ENCODE results near the gene AGBL4.
"Not testable (repeated sequence)": the region's sequence is repeated elsewhere in the genome, so short reads cannot be mapped to it uniquely, and the experiment has no call there.

Gene AGBL4

DNA sequence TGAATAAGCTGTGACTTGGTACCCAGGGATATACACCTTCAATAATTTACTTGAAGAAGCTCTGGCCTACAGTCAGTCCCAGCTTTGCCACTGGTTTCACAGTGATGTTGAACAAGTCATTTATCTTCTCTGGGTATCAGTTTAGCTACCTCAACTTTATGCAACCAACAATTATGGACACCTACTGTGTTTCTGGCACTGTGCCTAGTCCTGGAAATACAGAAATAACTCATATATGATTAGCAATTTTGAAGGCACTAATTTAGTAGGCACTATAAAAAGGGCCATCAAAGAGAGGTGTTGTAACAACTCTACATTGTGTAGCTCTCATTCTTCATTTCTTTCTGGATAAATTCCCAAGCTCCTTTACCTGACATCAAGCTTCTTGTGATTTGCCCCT, 1463.2 kb downstream of the AGBL4 start:
- no peak for DNase-seq

DNA sequence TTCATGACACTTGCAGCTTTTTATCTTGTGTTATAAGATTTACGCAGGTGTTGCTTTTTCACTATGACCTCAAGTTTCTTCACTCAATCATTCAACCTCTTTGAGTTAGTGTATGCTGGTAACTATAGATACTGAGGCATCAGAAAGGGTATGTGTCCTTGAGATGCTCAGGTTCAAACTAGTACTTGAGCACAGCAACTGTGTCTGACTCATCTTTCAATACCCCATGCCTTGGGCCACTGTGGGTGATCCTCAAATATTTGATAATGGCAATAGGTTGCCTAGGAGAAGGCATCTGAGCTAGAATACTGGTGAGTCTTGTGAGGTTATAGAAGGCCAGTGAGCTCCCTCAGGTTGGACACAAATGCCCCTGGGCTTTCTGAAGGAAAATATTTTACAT, 1463.6 kb downstream of the AGBL4 start:
- DNase-seq, result no peak

DNA sequence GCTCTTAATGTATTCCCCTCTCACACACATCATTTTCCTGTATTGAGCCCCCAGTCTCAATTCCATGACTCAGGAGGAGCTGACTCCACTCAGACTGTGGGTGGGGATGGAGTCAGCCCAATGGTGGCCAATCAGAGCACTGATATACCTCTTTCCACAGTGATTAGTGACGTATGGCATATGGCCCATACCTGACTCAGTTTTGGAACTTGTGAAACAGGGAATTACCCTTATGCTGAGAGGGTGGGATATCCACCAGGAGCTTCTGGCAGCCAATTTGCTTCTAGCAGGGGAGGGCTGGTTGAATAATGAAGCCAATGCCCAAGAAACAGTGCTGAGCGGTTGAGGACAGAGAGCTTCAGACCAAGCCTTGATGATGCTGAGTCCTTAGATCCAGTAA, 1465.4 kb downstream of the AGBL4 start:
- no peak for DNase-seq

DNA sequence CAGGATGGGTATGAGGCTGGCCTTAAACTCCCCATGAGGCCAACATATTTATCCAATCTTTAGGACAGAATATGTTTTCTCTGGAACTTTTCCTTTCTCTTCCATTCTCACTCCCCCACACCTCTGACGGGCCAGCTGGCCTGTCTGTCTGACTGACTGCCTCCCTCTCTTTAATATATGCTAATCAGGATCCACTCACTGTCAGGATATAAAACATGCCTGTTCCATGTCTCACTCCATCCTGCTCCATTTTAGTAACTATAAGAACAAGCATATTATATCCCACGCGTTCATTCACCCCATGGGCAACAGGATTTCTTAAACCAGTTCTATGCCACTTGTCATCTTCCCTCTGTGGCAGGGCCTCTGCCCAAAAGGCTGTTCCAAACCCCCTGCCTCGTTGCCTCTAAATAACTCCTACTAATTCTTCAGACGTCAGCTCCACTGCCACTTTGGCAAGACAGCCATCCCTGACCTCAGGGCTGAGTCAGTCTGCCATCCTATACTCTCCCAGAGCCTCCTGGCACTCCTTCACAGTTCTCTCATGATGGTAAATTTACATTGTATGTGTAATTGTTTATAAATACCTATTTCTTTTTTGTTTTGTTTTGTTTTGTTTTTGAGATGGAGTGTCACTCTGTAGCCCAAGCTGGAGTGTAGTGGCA, 1467.4 kb downstream of the AGBL4 start:
- no peak for DNase-seq

DNA sequence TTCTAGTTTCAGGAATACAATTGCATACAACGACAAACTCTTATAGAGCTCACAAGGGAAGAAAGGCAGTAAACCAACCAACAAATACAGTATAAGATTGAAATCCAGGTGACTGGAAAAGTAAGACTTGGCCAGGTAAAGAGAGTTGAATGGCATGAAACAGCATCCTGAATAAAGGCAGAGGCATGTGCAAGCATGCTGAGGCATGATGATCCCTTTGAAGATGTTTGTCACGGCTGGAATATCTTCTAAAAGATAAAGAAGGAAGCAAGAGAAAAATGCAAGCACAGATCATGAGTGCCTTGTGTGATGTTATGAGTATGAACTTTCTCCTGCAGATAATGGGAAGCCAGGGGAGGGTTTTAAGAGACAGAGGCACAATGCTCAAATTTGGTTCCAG, 1468.5 kb downstream of the AGBL4 start:
- DNase-seq, result no peak

DNA sequence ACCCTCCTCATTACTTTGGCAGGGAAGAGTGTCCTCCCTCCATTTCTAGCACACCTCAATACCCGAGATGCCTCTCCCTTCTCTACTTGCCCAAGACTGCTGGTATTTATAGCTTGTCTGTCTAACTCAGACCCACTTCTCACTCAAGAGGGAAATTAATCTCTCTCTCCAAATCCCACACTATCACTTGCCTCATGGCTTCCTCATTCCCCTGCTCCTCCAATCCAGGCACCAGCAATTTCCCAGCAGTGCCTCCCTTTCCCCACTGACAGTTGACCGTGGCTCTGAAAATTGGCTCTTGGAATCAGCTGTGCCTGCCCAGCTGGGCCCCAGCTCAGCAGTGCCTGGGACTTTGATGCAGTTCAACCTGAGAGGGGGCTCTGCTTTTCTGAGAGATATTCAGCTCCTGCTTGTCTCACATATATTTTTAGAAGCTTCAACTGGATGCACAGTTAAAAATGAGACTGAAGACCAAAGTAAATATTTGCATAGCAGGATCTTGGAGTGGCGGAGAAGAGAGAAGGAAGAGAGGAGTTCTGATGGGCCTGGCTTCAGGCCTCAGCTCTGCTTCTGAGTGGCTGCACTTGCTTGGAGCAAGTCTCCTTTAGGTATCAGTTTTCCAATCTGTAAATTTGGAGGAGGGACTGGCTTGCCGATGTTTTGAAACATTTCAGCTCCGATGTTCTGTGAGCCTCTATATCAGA, 1470.7 kb downstream of the AGBL4 start:
- DNase-seq, result no peak

DNA sequence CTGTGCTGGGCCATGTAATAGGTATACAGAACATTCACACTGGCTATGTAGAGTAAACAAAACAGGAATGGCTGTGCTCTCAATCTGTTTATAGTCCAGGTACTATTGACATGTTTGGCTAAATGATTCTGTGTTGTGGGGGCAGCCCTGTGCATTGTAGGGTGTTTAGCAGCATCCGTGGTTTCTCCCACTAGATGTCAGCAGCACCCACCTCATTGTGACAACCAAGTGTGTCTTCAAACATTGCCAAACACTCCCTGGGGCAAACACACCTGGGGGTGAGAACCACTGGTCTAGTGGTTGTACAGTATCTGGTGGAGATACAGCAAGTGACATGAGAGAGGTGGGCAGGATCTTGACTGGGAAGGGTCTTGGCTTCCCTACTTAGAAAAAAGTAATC, 1471.3 kb downstream of the AGBL4 start:
- no peak for DNase-seq

DNA sequence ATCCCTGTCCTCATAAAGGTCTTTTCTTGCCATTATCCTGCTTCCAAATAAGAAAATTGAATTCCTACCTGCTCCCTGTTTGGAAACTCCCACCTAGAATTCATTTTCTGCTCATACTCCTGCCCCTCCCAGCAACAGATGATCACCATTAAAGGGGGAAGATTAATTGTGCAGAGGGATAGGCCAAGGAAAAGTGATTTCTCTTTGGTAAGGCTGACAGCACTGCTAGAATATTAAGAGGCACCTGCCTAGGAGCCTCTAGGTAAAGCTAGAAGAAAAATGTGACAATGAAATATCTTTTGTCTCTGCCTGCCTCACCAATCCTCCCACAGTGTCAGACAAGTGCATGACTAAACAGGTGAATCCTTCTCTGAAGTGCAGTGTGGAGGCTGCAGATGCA, 1474.8 kb downstream of the AGBL4 start:
- DNase-seq, result no peak

DNA sequence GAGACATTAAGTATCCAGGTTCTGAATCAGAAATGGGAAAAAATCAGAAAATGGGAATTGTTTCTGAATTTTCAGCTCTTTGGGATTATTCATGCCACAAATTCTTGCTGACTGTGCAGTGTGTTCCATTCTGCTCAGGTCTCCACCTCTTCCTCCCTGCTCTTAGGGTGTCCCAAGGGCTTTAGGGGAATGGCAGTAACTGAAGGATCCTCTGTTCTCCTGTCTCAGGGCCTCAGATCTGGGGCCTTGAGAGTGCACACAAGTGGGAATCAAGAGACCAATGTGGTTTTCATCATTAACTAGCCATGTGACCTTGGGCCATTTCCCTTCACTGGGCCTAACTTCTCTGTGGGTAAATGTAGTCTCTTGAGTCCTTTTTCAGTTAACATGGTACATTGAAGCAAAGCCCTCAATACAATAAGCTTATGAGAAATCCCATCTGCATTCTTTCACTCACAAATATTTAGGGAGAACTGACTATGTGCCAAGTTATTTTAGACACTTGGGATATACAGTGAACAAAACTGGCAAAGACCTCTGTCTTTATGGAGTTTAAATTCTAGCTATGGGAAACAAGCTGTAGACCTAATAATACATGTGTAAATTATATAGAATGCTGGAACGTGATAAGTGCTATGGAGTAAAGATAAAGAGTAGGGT, 1476.1 kb downstream of the AGBL4 start:
- no peak for DNase-seq

DNA sequence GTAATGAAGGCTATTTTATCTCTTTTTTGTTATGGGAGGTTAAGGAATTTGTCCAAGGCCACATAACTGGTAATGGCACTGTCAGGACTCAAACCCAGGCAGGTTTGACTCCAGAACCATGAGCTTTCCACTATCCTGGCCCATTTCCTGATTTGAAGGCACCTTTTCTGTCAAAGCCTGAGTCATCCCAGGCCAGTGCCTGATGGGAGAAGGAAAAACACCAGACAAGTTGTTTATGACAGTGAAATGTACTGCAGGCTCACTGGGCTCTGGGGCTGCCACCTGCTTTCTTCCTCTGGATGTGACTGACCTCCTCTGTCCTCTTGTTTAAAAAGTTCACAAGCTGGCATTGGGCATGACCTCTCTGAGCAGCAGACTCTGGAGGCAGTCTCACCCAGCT, 1479.9 kb downstream of the AGBL4 start:
- no peak for DNase-seq

DNA sequence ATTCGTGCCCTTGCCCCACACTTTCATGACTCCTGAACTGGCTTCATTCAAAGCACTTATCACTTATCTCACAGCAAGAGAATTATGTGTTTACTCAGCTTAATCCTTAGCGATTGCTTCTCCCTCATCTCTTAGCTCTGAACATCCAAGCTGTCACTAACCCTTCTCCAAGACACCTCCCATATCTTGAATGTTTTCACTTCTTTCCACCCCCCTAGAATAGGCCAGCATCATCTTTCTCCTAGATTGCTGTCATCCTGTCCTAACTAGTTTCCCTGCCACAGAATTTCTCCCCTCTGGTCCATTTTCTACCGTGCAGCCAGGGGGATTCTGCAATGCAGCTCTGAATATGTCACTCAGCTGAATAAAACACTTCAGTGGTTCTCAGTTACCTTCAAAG, 1483.2 kb downstream of the AGBL4 start:
- DNase-seq, result no peak

DNA sequence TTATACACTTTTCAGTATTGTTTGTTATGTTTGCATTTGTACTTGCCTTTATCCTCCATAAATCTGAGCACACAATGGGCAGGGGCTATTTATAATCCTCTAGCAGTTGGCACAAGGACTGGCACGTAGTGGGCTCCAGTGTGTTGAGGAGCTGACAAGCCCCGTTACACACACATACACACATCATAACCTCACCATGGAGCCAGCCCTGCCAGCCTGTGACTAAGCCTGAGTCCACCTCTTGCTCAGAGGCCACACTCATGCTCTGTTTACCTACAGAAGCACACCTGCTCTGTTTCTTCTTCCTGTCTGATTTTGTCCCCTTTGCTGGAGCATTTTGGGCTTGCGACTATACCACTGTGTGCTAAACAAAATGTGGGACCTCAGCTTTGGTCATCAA, 1487.3 kb downstream of the AGBL4 start:
- no peak for DNase-seq

DNA sequence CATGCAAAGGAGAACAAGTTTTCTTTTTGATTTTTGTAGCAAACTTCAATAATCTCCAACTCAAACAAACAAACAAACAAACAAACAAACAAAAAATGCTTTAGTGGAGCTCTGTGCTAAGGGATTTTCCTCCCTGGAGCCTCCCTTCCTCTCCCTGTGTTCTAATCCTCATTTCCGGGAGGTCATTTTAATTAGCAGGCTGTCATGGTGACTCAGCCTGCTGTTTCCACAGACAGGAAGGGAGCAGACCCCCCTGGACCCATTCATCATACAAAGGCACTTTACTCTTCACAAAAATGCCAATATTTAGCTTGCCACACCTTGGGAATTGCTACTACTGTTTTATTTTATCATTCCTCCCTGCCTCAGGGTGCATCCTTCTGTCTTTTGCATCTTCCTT, 1490.8 kb downstream of the AGBL4 start:
- DNase-seq, result no peak

DNA sequence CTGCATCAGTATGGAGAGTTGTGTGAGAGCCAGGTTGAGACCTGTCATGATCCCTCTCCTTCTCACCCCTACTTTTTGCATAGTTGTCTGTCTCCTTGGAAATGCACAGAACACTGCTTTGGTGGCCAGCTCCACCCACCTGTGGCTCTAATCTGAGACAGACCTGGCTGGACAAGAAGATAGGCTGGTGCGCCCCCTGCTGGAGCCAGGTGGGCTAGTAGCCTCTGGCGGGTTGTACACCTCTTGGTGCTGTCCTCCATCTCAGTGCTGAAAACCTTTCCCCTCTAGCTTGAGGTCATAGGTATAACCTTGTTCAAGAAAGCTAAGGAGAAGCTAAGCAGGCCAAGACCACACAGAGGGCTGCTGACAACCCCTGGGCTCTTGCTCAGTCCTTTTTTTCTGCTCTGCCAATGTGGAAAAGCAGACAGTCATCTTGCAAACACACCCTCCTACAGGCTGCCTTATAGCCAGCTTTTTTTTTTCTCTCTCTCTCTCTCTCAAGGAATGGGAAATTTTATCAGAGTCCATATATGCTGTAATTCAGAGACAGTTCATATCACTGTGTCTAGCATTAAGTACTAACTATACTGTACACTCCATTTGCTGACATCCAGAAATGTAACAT, 1492.9 kb downstream of the AGBL4 start:
- no peak for DNase-seq

DNA sequence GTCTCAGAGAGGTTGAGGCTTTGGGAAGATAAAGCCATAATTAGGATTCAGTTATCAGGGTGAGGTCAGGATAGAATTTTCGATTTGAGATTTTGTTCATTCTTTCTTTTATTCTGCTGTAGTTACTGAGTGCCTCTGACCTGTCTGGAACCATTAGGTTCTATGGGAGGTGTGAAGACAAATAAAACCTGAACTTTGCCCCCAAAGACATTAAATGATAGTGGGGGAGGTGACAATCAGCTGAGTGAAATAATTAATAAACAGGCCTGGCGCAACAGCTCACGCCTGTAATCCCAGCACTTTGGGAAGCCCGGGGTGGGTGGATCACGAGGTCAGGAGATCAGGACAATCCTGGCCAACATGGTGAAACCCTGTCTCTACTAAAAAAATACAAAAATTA, 1496.7 kb downstream of the AGBL4 start:
- no peak for DNase-seq

DNA sequence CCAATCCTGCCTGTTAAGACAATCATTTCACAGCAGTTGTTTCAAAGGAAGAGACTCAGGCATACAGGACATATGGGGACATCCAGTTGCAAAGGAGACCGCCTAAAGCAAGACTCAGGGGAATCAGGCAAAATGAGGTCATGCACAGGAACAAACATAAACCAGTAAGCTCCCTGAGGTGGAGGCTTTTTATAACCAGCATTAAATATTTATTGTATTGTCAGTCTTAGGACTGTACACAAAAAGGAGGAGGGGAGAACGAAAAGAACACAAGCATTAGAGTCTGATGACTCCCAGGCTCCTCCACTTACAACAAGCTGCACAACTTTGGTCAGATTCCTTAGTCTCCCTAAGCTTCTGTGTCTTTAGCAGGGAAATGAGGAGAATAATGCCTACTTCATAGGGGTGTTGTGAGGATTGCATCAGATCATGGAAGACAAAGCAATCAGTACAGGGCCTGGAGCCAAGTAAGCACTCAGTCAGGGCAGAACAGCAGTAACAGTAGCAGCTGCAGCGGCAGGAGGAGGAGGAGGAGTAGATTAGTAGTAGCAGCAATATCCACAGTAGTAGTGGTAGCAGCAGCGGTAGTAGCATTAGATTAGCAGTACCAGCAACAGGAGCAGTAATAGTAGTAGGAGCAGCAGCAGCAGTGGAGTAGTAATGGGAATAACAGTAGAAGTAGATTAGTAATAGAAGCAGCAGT, 1497.6 kb downstream of the AGBL4 start:
- DNase-seq, result no peak

DNA sequence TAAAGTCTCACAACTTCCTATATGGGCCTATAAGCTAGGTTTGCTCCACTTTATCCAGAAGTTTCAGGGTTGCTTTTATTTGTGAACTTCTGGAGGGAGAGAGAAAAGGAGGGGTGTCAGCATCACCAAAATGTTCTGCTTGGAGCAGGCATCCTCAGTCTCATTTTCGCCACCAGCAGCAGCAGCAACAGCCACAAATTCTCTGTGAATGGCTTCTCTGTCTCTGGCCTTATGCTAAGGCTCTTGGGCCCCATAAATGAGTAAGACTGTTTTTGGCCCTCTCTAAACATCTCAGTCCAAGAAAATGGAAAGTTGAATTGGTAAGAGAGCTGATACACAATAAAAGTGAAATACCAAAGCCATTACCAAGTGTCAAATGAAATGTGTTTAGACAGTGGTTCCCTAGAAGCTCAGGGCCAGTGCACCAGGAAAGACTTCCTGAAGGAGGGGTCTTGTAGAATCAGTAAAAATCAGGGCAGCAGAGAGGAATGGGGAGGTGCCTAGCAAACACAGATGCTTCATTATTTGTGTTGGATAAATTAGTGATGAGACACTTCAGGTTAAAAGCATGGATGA, 1498.8 kb downstream of the AGBL4 start:
- DNase-seq, result no peak

DNA sequence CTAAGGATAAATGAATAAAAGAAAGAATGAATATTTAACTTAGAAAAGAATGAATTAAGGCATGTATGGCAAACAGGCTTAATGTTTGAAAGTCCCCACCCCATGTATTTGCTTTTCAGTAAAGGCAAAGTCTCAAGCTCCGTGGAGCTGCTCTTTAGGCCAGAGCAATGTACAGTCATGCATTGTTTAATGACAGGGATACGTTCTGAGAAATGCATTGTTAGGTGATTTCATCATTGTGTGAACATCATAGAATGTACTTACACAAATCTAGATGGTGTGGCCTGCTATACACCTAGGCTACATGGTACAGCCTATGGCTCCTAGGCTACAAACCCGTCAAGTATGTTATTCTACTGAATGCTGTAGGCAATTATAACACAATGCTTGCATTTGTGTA, 1500.2 kb downstream of the AGBL4 start:
- no peak for DNase-seq

DNA sequence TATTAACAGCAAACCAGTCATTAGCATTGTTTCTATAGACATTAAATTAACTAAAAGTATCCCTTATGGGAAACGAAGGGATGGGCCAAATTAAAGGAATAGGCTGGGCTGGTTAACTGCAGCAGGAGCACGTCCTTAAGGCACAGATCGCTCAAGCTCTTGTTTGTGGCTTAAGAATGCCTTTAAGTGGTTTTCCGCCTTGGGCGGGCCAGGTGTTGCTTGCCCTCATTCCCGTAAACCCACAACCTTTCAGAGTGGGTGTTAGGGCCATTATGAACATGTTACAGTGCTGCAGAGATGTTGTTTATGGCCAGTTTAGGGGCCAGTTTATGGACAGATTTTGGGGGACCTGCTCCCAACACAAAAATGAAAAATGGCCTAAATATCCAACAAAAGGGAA, 1503.9 kb downstream of the AGBL4 start:
- DNase-seq, result not testable (repeated sequence)

DNA sequence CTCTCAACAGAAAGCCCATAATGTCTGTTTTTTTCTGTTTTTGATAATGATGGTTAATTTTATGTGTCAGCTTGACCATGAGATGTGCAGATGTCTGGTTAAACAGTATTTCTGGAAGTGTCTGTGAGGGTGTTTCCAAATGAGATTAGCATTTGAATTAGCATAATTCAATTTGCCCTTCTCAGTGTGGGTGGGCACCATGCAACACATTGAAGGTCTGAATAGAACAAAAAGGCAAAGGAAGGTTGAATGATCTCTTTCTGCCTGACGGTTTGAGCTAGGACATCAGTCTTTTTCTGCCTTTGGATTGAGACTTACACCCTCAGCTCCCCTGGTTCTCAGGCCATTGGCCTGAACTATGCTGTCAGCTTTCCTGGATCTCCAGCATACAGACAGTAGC, 1516.9 kb downstream of the AGBL4 start:
- DNase-seq, result no peak

DNA sequence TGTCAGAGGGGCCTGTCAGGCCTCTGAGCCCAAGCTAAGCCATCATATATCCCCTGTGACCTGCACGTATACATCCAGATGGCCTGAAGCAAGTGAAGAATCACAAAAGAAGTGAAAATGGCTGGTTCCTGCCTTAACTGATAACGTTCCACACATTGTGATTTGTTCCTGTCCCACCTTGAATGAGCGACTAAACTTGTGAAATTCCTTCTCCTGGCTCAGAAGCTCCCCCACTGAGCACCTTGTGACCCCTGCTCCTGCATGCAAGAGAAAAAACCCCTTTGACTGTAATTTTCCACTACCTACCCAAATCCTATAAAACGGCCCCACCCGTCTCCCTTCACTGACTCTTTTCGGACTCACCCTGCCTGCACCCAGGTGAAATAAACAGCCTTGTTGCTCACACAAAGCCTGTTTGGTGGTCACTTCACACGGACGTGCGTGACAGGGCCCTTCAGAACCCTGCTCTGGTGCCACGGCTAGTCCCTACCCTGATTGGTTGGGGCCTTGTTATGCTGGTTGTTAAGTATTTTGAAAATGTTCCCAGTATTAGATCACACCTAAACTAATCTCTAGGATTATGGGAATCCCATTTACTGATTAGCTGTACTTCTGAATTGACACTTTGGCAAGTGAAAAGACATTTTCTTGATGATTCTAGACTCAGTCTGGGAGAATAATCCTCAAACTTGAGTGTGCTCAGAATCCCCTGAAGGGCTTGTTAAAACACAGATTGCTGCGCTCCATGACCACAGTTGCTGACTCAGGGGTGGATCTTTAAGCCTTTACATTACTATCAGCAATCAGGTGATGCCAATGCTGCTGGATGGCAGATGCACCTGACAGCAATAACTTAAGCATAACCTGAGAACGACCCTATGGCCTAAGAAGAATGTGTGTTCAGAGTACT, 1523.0 kb downstream of the AGBL4 start:
- no peak for DNase-seq

DNA sequence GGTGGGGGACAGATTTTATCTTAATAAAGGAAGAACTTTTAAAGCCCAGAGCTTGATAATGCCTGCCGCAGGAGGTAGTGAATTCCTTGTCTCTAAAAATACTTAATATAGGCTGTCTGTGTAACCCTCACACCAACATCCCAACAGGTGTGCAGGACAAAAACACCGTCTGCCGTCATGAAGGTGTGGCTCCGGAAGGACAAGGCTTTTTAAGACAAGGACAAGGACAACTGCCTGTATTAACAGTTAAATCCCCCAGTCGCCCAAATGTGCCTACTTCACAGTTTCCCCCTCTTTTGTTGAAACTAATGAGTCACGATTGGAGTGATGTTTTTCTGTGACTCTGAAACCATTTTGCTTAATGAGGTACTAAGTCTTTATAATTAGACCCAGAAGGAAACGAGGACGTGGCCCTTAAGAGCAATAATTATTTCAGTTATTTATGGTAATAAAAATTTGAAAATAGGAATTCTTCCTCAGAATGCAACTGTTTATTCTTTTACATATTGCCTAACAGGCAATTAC, 1524.5 kb downstream of the AGBL4 start:
- DNase-seq, result no peak
